ENCODE measurements around the gene IL27RA.
A peak's percentile ranks its signal among the peaks of the same experiment; 100 is the strongest.

The IL27RA gene

GRCh38 chr19:13984875-13985741 lies 46.5 kb upstream of the IL27RA start:
- TF ChIP-seq ZBTB7A (IDR thresholded peaks at IDR 0.05; ENCODE audit: low read depth) (no peak), EGR1 (IDR thresholded peaks at IDR 0.05) (no peak), RAD21 (IDR thresholded peaks at IDR 0.05; ENCODE audit: low read depth) (no peak), USF1 (IDR thresholded peaks at IDR 0.05) (no peak), FOXM1 (IDR thresholded peaks at IDR 0.05; ENCODE audit: borderline replicate concordance, low read depth) (no peak), CEBPB (IDR thresholded peaks at IDR 0.05) (no peak), MAX (IDR thresholded peaks at IDR 0.05) (no peak), EP300 (IDR thresholded peaks at IDR 0.05; ENCODE audit: borderline replicate concordance) (no peak), YY1 (IDR thresholded peaks at IDR 0.05; ENCODE audit: low read depth) (no peak), TEAD4 (IDR thresholded peaks at IDR 0.05) (no peak)

- TF ChIP-seq CEBPB (IDR thresholded peaks at IDR 0.05) (no peak), USF1 (IDR thresholded peaks at IDR 0.05) (peak; percentile 91)
Observed at GRCh38 chr19:13985771-13986347, 45.7 kb upstream of the IL27RA start.

GRCh38 chr19:13986348-13986904 lies 45.1 kb upstream of the IL27RA start:
- peak; percentile 66 for TF ChIP-seq MAX (IDR thresholded peaks at IDR 0.05)
- TF ChIP-seq TCF12 (IDR thresholded peaks at IDR 0.05; ENCODE audit: low read depth): peak; percentile 21; the same call in 1 of the 2 replicates
- TF ChIP-seq YY1 (IDR thresholded peaks at IDR 0.05; ENCODE audit: low read depth): no peak

GRCh38 chr19:13987101-13987890 lies 44.3 kb upstream of the IL27RA start:
- TF ChIP-seq USF1 (IDR thresholded peaks at IDR 0.05) (peak; percentile 79), TEAD4 (IDR thresholded peaks at IDR 0.05) (no peak), MAX (IDR thresholded peaks at IDR 0.05) (0 out of 2 replicates have a peak, but pooled peaks have one; percentile 39)

- no peak for TF ChIP-seq USF1 (IDR thresholded peaks at IDR 0.05)
- TF ChIP-seq EP300 (IDR thresholded peaks at IDR 0.05; ENCODE audit: borderline replicate concordance): no peak
- TF ChIP-seq TAF1 (IDR thresholded peaks at IDR 0.05; ENCODE audit: low read depth): no peak
- TF ChIP-seq TEAD4 (IDR thresholded peaks at IDR 0.05): no peak
- TF ChIP-seq NFIC (IDR thresholded peaks at IDR 0.05): no peak
- no peak for TF ChIP-seq CEBPB (IDR thresholded peaks at IDR 0.05)
- no peak for TF ChIP-seq YY1 (IDR thresholded peaks at IDR 0.05; ENCODE audit: low read depth)
- TF ChIP-seq FOXM1 (IDR thresholded peaks at IDR 0.05; ENCODE audit: borderline replicate concordance, low read depth): no peak
- TF ChIP-seq CREB1 (IDR thresholded peaks at IDR 0.05; ENCODE audit: low read depth): no peak
- TF ChIP-seq EGR1 (IDR thresholded peaks at IDR 0.05): no peak
- TF ChIP-seq MAX (IDR thresholded peaks at IDR 0.05): no peak
- no peak for TF ChIP-seq REST (IDR thresholded peaks at IDR 0.05; ENCODE audit: low read depth)
- no peak for TF ChIP-seq TCF12 (IDR thresholded peaks at IDR 0.05; ENCODE audit: low read depth)
- TF ChIP-seq ZBTB7A (IDR thresholded peaks at IDR 0.05; ENCODE audit: low read depth): no peak
- no peak for TF ChIP-seq RAD21 (IDR thresholded peaks at IDR 0.05; ENCODE audit: low read depth)
Observed at GRCh38 chr19:13989487-13989886, 42.1 kb upstream of the IL27RA start.

GRCh38 chr19:13990085-13990484 lies 41.5 kb upstream of the IL27RA start:
- no peak for TF ChIP-seq YY1 (IDR thresholded peaks at IDR 0.05; ENCODE audit: low read depth)
- no peak for TF ChIP-seq CEBPB (IDR thresholded peaks at IDR 0.05)
- TF ChIP-seq CREB1 (IDR thresholded peaks at IDR 0.05; ENCODE audit: low read depth): no peak
- TF ChIP-seq MAX (IDR thresholded peaks at IDR 0.05): no peak
- TF ChIP-seq EGR1 (IDR thresholded peaks at IDR 0.05): no peak
- no peak for TF ChIP-seq EP300 (IDR thresholded peaks at IDR 0.05; ENCODE audit: borderline replicate concordance)
- TF ChIP-seq RAD21 (IDR thresholded peaks at IDR 0.05; ENCODE audit: low read depth): no peak
- TF ChIP-seq USF1 (IDR thresholded peaks at IDR 0.05): no peak
- no peak for TF ChIP-seq REST (IDR thresholded peaks at IDR 0.05; ENCODE audit: low read depth)
- TF ChIP-seq ZBTB7A (IDR thresholded peaks at IDR 0.05; ENCODE audit: low read depth): no peak
- TF ChIP-seq TAF1 (IDR thresholded peaks at IDR 0.05; ENCODE audit: low read depth): no peak
- no peak for TF ChIP-seq NFIC (IDR thresholded peaks at IDR 0.05)
- no peak for TF ChIP-seq TEAD4 (IDR thresholded peaks at IDR 0.05)
- TF ChIP-seq FOXM1 (IDR thresholded peaks at IDR 0.05; ENCODE audit: borderline replicate concordance, low read depth): no peak
